Thyroid gland (tissue), 4 donors: ENCODE results near the gene XPO4.
A peak's percentile ranks its signal among the peaks of the same experiment; 100 is the strongest.

Experiments
- POLR2A ChIP-seq, 2 donors: fragments of 450-650 bp; IDR thresholded peaks; one replicate each; pipeline ENCODE4 v1.6.1; 2017; ENCODE audit warnings: antibody characterized with exemption in 2 of 2, mild to moderate bottlenecking in 2 of 2, moderate library complexity in 1 of 2
- TF ChIP-seq, protein P1 (sequence below), 6 experiments: fragments of 200-600 bp in 3 of 6; fragments of 450-650 bp in 3 of 6; sonication (generic) in 3 of 6; IDR thresholded peaks; one replicate each; pipeline ENCODE4 v1.5.1; 2016 to 2019; ENCODE audit warnings: antibody characterized with exemption in 6 of 6, mild to moderate bottlenecking in 2 of 6, inconsistent platforms in 1 of 6, moderate library complexity in 1 of 6

DNA sequence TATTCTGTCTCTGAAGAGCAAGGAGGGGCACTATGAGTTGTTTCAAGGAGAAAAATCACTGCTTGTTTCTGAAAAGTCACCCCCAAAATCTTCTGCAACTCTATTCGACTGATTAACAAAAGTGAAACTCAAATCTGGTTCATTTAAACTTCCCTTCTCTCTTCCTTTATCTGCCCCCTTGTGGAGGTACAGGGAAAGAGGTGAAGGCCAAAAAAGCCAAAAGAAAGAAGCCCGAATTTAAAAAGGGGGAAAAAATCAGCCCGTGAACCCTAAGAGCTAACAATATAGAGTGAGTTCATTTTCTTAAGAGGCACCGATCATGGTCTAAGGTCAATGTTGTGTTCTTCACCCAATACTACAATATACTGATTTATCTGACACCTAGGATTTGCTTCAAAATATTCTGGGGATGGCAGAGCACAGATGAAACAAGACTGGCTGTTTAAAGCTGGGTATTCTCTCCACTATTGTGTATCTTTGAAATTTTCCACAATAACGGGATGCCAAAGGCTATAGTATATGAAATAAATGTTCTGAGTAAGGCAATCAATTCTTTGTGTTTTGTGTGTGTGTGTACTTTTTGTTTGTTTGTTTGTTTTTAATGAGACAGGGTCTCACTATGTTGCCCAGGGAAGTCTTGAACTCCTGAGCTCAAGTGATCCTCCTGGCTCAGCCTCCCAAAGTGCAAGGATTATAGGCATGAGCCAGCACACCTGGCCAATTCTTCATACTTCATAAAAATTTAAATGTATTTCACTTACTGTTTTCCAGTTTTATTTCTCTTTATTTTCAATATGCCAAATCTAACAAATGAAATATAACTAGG is 73.8 kb downstream of the XPO4 start:
- TF ChIP-seq POLR2A (IDR thresholded peaks at IDR 0.05): no peak
- TF ChIP-seq, protein P1, sequence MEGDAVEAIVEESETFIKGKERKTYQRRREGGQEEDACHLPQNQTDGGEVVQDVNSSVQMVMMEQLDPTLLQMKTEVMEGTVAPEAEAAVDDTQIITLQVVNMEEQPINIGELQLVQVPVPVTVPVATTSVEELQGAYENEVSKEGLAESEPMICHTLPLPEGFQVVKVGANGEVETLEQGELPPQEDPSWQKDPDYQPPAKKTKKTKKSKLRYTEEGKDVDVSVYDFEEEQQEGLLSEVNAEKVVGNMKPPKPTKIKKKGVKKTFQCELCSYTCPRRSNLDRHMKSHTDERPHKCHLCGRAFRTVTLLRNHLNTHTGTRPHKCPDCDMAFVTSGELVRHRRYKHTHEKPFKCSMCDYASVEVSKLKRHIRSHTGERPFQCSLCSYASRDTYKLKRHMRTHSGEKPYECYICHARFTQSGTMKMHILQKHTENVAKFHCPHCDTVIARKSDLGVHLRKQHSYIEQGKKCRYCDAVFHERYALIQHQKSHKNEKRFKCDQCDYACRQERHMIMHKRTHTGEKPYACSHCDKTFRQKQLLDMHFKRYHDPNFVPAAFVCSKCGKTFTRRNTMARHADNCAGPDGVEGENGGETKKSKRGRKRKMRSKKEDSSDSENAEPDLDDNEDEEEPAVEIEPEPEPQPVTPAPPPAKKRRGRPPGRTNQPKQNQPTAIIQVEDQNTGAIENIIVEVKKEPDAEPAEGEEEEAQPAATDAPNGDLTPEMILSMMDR (IDR thresholded peaks at IDR 0.05): peak; percentile 59 to 88 (median 74)
